CD14-positive monocyte (primary cell): ENCODE results near the gene SLC50A1. TPM values are rescaled to one million over a fixed set of nuclear protein-coding genes. Genes with fewer than 3 reads are reported as not detected.

Experiments
- DNase-seq, 3 donors: peaks; one replicate each; pipeline ENCODE4 v3.0.0-alpha.2; 2011 to 2022
- H2AFZ ChIP-seq: 2 replicates; pipeline ENCODE4 v1.6.0; 2012; ENCODE audit warnings: mild to moderate bottlenecking, low read depth, low read length, inconsistent platforms; ENCODE audit not compliant: insufficient read depth, poor library complexity, severe bottlenecking
- H3K27ac ChIP-seq, 2 donors: 1 replicate in 1 of 2; 2 replicates in 1 of 2; pipeline ENCODE4 v1.5.1; 2012 to 2013; ENCODE audit warnings: low read length in 2 of 2, control low read depth in 1 of 2, inconsistent platforms in 1 of 2, low read depth in 1 of 2, mild to moderate bottlenecking in 1 of 2
- H3K27me3 ChIP-seq, 2 donors: one replicate each; pipeline versions ENCODE4 v1.6.0 to v1.6.1; 2011 to 2013; ENCODE audit warnings: low read length in 2 of 2; ENCODE audit not compliant: control insufficient read depth in 2 of 2, insufficient read depth in 2 of 2
- H3K36me3 ChIP-seq, 2 donors: replicated peaks in 1 of 2; 1 replicate in 1 of 2; 2 replicates in 1 of 2; pipeline versions ENCODE4 v1.5.1 to v1.6.1; 2012 to 2013; ENCODE audit warnings: low read length in 2 of 2, control low read depth in 1 of 2, inconsistent platforms in 1 of 2, mild to moderate bottlenecking in 1 of 2; ENCODE audit not compliant: insufficient read depth in 2 of 2, control insufficient read depth in 1 of 2
- H3K4me1 ChIP-seq, 2 donors: 1 replicate in 1 of 2; 2 replicates in 1 of 2; pipeline versions ENCODE4 v1.5.1 to v1.6.1; 2012 to 2013; ENCODE audit warnings: low read length in 2 of 2, control low read depth in 1 of 2, inconsistent platforms in 1 of 2, mild to moderate bottlenecking in 1 of 2, moderate library complexity in 1 of 2; ENCODE audit not compliant: insufficient read depth in 2 of 2, control insufficient read depth in 1 of 2
- H3K4me2 ChIP-seq: replicated peaks from 2 replicates; pipeline ENCODE3; 2012; ENCODE audit warnings: low read length, moderate library complexity, mild to moderate bottlenecking; ENCODE audit not compliant: poor library complexity, severe bottlenecking; ENCODE audit errors: extremely low read depth
- H3K4me3 ChIP-seq, 3 experiments: fragments of 200-600 bp in 1 of 3; sonication (generic) in 1 of 3; replicated peaks in 1 of 3; 1 replicate in 2 of 3; 2 replicates in 1 of 3; pipeline ENCODE4 v1.5.1; 2011 to 2013; ENCODE audit warnings: low read length in 3 of 3, mild to moderate bottlenecking in 3 of 3, control low read depth in 2 of 3, low read depth in 2 of 3, inconsistent platforms in 1 of 3, moderate library complexity in 1 of 3
- H3K79me2 ChIP-seq: 2 replicates; pipeline ENCODE4 v1.6.0; 2012; ENCODE audit warnings: mild to moderate bottlenecking, control low read depth, inconsistent platforms, low read length, moderate library complexity; ENCODE audit not compliant: insufficient read depth
- H3K9ac ChIP-seq: 2 replicates; pipeline ENCODE4 v1.6.0; 2017; ENCODE audit warnings: low read length, mild to moderate bottlenecking; ENCODE audit not compliant: insufficient read depth, poor library complexity, severe bottlenecking
- H3K9me3 ChIP-seq, 2 donors: replicated peaks in 1 of 2; 1 replicate in 1 of 2; 2 replicates in 1 of 2; pipeline versions ENCODE4 v1.5.1 to v1.6.1; 2012 to 2013; ENCODE audit warnings: low read length in 2 of 2, control low read depth in 1 of 2; ENCODE audit not compliant: control insufficient read depth in 1 of 2, insufficient read depth in 1 of 2
- H4K20me1 ChIP-seq: 2 replicates; pipeline ENCODE4 v1.6.0; 2012; ENCODE audit warnings: mild to moderate bottlenecking, low read length, control low read depth, moderate library complexity; ENCODE audit not compliant: insufficient read depth
- H3K27ac Mint-ChIP-seq, 7 donors: one replicate each; pipeline ENCODE4 v1.8.0; 2020; ENCODE audit warnings: mild to moderate bottlenecking in 7 of 7, mixed read lengths in 7 of 7, moderate library complexity in 6 of 7, inconsistent platforms in 2 of 7
- H3K27me3 Mint-ChIP-seq, 3 donors: one replicate each; pipeline ENCODE4 v1.8.0; 2021 to 2022; ENCODE audit warnings: low read depth in 3 of 3, mild to moderate bottlenecking in 3 of 3, mixed read lengths in 3 of 3, moderate library complexity in 3 of 3, inconsistent platforms in 1 of 3
- H3K36me3 Mint-ChIP-seq, 2 donors: one replicate each; pipeline ENCODE4 v1.8.0; 2020; ENCODE audit warnings: mixed read lengths in 2 of 2, inconsistent platforms in 1 of 2, mild to moderate bottlenecking in 1 of 2
- H3K4me1 Mint-ChIP-seq: one replicate; pipeline ENCODE4 v1.8.0; 2020; ENCODE audit warnings: mild to moderate bottlenecking, mixed read lengths
- H3K4me3 Mint-ChIP-seq, 2 donors: one replicate each; pipeline ENCODE4 v1.8.0; 2020; ENCODE audit warnings: mild to moderate bottlenecking in 2 of 2, mixed read lengths in 2 of 2, moderate library complexity in 1 of 2
- H3K9me3 Mint-ChIP-seq, 7 donors: one replicate each; pipeline ENCODE4 v1.8.0; 2020 to 2022; ENCODE audit warnings: mixed read lengths in 7 of 7, mild to moderate bottlenecking in 6 of 7, moderate library complexity in 6 of 7, inconsistent platforms in 2 of 7
- WGBS: methylation state at CpG from one replicate; pipeline ENCODE4 v1.1.5; 2013; ENCODE audit warnings: missing lambda C conversion rate; ENCODE audit not compliant: insufficient coverage; 5-methylcytosine and 5-hydroxymethylcytosine counted together
- intact Hi-C, 2 donors: fragments of 100-400 bp; cut with micrococcal nuclease; formaldehyde crosslinking; loops; one replicate each; pipeline versions ENCODE4 v1.15.0 to v1.15.1; 2023
- polyA plus RNA-seq, 3 donors: library from polyadenylated mRNA; depleted of rRNA in 1 of 3; unstranded in 2 of 3; stranded (reverse) in 1 of 3; fragments of 300-500 nt in 2 of 3; fragments of >200 nt in 1 of 3; fragmentation: Illumina TruSeq in 2 of 3; gene quantifications; 1 replicate in 2 of 3; 2 replicates in 1 of 3; pipeline ENCODE4 v1.2.3, GENCODE V29; 2012 to 2021
- TF ChIP-seq, protein P1 (sequence below): fragments of 200-600 bp; IDR thresholded peaks from one replicate; pipeline ENCODE4 v1.8.0; 2022; ENCODE audit warnings: antibody characterized with exemption, mild to moderate bottlenecking

The SLC50A1 gene
- polyA plus RNA-seq, 3 donors = 40.0 to 50.8 (median 49.4) TPM

DNA sequence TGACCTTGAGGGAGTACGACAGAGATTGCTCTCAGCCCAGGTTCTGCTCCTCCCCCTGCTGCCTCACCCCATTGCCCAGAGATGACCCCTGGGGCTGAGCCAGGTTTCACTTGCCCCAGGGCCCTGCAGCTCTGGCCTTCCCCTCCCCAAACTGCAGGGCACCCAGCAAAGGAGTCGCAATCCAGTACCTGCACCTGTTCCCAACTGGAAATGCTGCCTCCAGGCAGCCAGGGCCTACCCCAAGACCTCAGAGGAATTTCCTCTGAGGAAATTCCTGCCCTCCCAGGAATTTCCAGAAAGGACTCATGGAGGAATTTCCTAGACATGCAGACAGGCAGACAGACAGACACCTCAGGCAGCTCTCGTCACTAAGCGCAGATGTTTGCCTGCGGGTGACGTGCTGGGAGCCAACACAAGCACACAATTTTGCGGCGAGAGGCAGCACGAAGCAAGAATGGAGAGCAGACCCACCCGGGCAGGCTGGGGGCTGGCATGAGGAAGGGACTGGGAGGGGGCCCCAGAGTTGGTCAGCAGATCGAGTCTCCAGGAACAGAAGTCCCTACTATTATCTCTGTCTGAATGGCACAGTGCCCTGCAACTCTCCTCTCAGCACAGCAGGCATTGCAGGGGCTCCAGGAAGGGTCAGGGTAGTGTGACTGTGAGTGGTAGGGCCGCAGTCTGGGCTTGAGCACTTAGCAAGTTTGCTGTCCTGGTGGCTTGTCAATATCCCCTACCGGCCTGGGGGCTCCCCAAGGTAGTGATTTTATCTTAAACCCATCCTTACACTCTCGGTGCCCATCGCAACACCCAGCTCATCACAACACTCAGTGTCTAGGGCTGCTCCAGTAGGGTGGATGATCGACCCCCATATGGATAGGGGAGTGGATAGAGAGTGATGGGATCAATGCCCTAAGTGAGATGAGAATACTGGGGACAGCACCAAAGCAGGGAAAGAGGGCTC is 10.9 kb upstream of the SLC50A1 start:
- intact Hi-C loops = loop anchor here (5.0 kb wide), 3 partner anchors 32 to 43 kb away; no protein-coding TSS in a partner anchor
- H3K4me3 ChIP-seq = no peak overlapping the region
- Mint-ChIP-seq H3K4me3 (peak overlapping the region in 1 of 2 donors; percentile 84), H3K4me1 (peaks cover 30% of the 10 kb centered on the region), H3K9me3 (peaks cover 0 to 22% (median 11%) of the 10 kb centered on the region in 7 donors), H3K36me3 (peaks cover 5 to 20% of the 10 kb centered on the region in 2 donors), H3K27ac (peak overlapping the region in 1 of 7 donors; percentile 88), H3K27me3 (peaks cover 54 to 81% (median 66%) of the 10 kb centered on the region in 3 donors)
- peaks cover 25 to 33% of the 10 kb centered on the region in 2 donors for H3K4me1 ChIP-seq
- no peak overlapping the region for H2AFZ ChIP-seq
- H3K27me3 ChIP-seq = peaks cover 39 to 57% of the 10 kb centered on the region in 2 donors
- TF ChIP-seq, protein P1, sequence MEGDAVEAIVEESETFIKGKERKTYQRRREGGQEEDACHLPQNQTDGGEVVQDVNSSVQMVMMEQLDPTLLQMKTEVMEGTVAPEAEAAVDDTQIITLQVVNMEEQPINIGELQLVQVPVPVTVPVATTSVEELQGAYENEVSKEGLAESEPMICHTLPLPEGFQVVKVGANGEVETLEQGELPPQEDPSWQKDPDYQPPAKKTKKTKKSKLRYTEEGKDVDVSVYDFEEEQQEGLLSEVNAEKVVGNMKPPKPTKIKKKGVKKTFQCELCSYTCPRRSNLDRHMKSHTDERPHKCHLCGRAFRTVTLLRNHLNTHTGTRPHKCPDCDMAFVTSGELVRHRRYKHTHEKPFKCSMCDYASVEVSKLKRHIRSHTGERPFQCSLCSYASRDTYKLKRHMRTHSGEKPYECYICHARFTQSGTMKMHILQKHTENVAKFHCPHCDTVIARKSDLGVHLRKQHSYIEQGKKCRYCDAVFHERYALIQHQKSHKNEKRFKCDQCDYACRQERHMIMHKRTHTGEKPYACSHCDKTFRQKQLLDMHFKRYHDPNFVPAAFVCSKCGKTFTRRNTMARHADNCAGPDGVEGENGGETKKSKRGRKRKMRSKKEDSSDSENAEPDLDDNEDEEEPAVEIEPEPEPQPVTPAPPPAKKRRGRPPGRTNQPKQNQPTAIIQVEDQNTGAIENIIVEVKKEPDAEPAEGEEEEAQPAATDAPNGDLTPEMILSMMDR = no peak
- whole genome bisulfite sequencing = 95% methylated on average over 12 of the region's 16 CpGs
- no peak overlapping the region for H3K9ac ChIP-seq
- H3K36me3 ChIP-seq = no peaks in the 10 kb centered on the region
- no peak overlapping the region for H3K4me2 ChIP-seq
- no peaks in the 10 kb centered on the region for H3K79me2 ChIP-seq
- no peak for DNase-seq
- no peaks in the 10 kb centered on the region for H4K20me1 ChIP-seq
- no peak overlapping the region for H3K27ac ChIP-seq
- H3K9me3 ChIP-seq = peaks cover 0 to 17% of the 10 kb centered on the region in 2 donors

DNA sequence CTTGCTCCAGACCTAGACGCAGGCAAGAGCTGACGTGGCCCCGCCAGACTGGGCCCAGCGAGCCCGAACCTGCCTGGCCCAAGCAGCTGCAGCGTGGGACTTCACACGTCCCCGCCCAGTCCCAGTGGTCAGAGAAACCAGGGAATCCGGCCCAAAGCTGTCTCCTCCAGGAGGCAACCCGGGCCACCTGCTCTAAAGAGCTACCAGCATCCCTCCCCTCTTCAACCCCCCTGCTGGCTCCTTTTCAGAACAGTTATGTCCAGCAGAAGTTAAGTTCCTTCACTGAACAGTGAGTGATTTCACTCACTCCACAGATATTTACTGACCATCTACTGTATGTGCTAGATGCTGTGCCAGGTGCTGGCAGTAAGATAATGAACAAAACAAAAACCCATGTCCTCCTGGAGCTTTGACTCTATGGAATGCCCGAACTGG is 10.1 kb upstream of the SLC50A1 start:
- Mint-ChIP-seq H3K9me3 (peaks cover 0 to 22% (median 11%) of the 10 kb centered on the region in 7 donors), H3K36me3 (peaks cover 5 to 20% of the 10 kb centered on the region in 2 donors), H3K4me1 (peaks cover 34% of the 10 kb centered on the region), H3K27ac (no peak overlapping the region), H3K27me3 (peaks cover 61 to 83% (median 68%) of the 10 kb centered on the region in 3 donors), H3K4me3 (peak overlapping the region in 1 of 2 donors; percentile 84)
- WGBS = over 99% methylated on average over 10 of the region's 11 CpGs
- Histone ChIP-seq H3K9me3 (peaks cover 0 to 17% of the 10 kb centered on the region in 2 donors), H3K79me2 (no peaks in the 10 kb centered on the region), H2AFZ (no peak overlapping the region), H3K27me3 (peaks cover 45 to 60% of the 10 kb centered on the region in 2 donors), H3K9ac (no peak overlapping the region), H3K4me2 (no peak overlapping the region), H3K4me3 (no peak overlapping the region), H3K36me3 (no peaks in the 10 kb centered on the region), H4K20me1 (no peaks in the 10 kb centered on the region), H3K27ac (no peak overlapping the region), H3K4me1 (peaks cover 25 to 33% of the 10 kb centered on the region in 2 donors)
- intact Hi-C loops = loop anchor here (5.0 kb wide), 3 partner anchors 33 to 42 kb away; no protein-coding TSS in a partner anchor
- DNase-seq = no peak
- TF ChIP-seq, protein P1 = no peak
